DMS153 treated with DMSO at 0.1 percent for 48 hours (cell line): ENCODE data around the gene PITPNM3.
"Not testable (repeated sequence)": the region's sequence is repeated elsewhere in the genome, so short reads cannot be mapped to it uniquely, and the experiment has no call there.

Experiments used
- DNase-seq: peaks from one replicate; lab custom pipeline; 2025; ENCODE audit not compliant: unreplicated experiment; lab: John Stamatoyannopoulos, UW

The PITPNM3 gene

DNA sequence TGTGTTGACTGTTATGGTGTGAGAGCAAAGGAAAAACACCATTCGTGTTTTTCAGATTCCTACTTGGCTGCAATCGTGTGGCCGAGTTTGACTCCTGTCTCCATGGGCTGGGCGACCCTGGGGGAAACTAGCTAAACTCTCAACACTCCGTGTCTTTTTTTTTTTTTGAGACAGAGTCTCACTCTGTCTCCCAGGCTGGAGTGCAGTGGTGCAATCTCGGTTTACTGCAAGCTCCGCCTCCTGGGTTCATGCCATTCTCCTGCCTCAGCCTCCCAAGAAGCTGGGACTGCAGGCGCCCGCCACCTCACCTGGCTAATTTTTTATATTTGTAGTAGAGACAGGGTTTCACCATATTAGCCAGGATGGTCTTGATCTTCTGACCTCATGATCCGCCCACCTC lies 73.6 kb downstream of the PITPNM3 start:
- DNase-seq = not testable (repeated sequence)

DNA sequence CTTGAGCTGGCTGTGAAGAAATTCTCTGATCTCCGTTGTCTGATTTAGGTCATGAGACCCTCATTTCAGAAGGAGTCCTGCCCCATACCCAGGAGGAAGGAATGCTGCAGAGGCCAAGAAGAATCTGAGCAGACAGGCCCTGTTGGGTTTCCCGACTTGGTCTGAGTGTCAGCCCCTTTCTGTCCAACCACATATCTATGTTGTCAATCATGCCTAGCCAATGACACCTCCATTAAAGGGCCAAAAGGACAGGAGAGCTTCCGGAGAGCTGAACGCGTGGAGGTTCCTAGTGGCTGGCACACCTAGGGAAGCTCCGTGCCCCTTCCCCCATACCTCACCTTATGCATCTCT lies 74.3 kb downstream of the PITPNM3 start:
- no peak for DNase-seq

DNA sequence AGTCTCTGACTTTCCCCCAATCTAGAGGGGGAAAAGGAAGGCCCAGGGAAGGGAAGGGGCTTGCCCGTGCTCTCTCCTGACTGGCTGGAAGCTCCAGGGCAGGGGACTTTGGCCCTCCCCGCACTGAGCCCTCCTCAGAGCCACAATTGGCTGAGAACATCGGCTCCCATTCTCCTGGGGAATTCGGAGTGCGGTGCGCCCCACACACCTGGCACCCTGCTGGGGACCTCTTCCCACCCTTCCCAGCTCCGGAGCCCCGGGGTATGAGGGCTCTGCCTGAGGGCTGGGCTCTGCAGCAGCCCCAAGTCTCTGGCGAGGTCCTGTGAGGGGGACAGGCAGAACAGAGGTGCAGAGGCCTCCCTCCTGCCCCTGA lies 76.1 kb downstream of the PITPNM3 start:
- DNase-seq = no peak

DNA sequence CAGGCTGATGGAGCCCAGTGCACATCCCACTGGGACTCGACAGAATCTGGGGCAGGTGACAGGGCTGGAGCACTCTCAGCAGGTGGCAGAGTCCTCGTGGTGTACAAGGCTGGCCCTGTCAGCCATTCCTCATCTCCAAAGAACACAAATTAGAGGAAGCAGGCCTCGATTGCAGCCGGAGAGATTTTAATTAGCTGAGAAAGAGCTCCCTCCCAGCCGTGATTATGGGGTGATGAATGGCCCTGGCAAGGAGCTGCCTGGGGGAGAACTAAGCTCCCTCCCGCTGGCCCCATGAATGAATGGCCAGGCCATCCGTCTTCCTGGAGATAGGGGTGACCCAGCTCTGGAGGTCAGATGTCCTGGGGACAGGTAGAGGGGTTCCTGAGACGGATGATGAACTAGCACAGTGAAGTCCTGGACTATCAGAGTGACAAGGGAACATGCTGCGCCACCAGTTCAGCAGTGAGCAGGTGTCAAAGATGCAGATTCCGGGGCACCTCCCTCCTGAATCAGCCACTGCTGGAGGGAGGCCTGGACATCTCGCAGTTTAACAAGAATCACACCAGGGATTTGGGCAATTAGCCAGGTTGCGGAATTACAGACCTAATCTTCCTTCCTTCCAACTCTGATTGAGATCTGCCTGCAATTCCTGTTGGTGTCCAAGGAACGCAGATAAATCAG lies 76.6 kb downstream of the PITPNM3 start:
- DNase-seq = no peak

DNA sequence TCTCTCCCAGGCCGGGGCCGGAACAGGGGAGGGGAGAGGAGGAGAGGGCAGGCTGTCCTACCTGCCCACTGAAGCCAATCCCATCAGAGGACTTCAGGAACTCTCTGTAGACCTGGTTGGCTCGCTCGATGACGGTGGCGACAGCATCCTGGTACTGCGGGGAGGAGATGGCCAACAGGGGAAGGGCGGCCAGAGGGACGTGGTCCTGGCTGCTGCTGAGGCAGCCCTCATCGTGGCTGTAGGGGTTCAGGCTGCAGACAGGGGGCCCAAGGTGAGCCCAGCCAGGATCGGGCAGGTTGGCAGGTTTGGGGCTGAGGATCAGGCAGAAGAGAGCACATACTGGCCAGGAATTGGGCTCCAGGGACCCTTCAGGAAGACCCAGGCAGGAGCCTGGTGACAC lies 77.9 kb downstream of the PITPNM3 start:
- no peak for DNase-seq

DNA sequence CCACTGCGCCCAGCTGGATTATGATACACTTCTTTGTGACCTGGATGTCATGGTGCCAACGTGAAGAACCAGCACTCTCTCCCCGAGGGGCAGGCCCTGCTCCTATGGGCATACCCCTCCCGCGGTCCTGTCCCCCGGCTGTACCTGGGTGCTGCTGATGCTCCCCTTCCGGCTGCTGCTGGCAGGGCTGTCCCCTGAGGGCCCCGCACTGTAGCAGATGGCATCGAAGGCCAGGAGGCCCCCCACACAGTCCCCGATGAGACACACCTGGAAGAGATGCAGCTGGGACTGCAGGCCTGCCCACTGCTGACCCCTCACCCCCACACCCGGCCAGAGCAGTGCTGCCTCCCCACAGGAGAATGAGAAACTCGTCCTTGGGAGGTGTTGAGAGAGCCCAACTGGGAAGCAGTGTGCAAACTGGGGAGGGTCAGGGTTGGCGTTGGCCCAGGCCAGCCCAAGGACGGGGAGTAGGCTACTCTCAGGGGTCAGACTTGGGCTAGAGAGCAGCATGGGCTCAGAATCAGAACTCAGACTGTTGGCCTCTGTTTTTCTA lies 78.4 kb downstream of the PITPNM3 start:
- no peak for DNase-seq

DNA sequence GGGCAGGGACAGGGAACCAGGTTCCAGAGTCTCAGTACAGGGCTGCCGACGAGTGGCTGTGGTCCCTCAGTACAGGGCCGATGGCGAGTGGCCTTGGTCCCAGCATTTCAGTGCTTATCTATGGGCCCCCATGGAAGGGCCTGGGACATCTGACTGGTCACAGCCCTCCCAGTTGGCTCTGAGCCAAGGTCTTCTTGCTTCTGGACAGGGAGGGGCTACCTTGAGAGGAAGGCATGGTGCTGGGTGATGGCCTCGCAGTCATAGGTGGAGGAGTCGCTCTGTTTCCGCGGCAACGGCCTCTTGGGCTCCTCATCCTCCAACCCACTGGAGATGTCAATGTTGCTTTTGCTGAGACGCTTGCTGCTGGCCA lies 79.6 kb downstream of the PITPNM3 start:
- DNase-seq = no peak

DNA sequence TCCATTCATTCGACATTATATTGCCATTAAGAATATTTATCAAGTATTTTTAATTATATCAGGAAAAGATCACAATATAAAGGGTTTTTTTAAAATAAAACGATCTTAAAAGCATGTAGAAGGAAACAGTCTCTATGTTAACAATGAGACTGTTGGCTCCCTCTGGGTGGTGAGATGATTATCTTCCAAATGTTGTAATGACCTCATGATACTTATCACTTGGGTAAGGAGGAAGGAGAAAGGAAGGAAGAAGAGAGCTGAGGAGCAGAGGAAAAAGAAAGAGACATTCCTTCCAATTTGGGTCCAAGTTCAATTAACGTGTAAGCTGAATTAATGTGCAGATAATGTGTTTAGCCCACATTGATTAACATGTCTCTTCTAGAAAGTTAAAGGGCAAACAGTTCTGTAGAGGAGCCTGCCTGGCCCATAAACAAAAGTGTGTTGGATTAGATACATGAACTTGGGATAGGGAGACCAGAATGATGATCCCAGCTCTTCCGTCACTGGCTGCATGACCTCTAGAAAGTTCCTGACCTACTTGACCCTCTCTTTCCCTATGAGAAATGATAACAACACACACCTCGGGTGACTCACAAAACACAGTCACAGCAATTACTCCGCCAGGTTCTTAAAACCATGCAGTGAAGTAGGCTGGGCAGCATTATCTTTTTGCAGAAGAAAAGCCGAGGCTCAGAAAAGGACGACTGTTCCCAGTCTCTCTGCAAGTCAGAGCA lies 80.1 kb downstream of the PITPNM3 start:
- no peak for DNase-seq

DNA sequence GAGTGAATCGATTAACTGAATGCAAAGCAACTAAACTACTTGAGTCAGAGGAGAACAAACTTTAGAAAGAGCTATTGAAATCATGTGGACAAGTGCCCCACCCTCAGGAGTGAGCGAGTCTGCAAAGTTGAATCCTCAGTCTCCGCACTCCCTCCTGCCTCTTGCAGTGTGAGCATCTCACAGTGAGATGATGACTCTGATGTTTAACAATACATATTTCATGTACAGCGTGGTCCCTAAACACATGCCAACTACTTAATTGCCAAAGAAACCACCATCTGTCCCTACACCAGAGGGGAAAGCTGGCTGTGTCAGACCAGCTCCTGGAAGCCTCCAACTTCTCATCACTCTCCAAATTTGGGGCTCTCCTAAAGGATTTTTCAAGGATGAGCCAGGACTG lies 80.9 kb downstream of the PITPNM3 start:
- no peak for DNase-seq

DNA sequence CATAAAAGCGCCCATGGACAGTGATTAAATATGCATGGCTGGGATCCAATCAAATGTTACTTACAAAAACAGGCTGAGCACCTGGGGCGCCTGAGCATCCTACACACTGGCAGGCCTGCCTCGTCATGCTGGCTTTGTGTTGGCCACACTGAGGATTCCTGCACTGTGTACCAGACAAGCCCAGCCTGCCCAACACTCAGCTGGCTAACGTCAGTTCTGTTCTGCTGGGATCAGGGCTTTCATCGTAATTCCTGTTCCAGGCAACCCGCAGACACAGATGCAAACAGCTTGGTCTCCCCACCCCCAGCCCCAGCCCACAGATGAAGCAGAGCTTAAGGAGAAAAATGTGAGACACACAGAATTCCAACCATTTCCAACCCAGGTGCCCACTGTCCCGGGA lies 81.4 kb downstream of the PITPNM3 start:
- DNase-seq = no peak

DNA sequence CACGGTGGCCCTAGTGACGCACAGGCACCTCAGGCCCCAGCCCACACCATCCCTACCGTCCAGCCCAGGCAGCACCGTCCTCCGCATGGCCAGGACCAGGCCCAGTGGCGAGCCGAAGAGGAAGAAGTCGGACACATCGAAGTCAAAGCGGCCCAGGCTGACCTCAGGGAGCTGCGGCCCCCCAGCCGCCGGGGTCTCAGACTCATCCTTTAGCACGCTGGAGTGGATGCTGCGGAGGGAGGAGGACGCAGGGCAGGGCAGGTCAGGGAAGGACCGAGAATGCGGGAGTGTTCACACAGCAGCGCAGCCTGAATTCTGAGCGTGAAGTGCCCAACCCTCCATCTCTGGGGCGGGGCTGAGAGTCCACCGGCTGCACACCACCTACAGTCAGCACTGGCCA lies 82.0 kb downstream of the PITPNM3 start:
- DNase-seq = no peak

DNA sequence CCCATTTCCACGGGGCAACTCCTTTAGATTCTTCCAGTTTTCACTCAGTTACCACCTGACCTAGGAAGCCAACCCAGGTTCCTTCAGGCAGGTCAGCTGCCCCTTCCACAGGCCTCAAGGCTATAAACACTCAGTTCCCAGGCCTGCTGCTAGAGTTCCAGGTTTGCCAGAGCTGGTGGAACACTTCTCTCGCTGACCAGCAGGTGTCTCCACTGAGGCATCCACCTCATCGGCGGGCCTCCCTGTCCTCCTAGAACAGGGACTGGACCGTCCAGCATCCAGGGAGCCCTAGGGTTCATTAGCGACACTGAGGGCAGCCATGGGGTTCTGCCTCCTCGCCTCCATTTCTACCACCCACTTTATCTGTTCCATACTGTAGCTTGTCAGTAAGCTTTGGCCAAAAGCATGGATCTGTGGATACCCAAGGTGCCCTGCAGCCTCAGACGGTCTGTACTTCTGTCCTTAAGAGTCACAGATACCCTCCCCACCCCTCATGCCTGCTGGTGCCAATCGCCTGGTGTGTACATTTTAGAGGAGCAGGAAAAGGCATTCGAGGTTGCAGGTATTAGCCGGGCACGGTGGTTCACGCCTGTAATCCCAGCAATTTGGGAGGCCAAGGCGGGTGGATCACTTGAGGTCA lies 83.1 kb downstream of the PITPNM3 start:
- DNase-seq = peak; percentile 24

DNA sequence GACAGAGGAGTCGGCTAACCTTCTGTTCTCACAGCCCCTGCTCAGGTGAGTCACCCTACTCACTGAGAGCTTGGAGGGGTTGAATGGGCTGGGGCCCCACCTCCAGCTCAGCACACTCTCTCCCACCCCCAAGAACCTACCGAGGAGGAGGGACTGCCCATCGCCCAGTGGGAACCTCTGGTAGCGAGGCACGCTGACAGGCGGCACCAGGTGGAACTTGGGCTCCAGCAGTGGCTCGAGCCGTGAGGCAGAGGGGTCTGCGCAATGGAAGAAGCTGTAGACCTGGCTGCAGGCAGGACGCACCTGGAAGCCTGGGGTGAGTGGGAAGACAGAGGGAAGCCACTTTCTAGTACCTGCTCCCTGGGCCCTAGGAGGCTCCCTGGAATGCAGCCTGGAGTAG lies 83.8 kb downstream of the PITPNM3 start:
- DNase-seq = no peak

DNA sequence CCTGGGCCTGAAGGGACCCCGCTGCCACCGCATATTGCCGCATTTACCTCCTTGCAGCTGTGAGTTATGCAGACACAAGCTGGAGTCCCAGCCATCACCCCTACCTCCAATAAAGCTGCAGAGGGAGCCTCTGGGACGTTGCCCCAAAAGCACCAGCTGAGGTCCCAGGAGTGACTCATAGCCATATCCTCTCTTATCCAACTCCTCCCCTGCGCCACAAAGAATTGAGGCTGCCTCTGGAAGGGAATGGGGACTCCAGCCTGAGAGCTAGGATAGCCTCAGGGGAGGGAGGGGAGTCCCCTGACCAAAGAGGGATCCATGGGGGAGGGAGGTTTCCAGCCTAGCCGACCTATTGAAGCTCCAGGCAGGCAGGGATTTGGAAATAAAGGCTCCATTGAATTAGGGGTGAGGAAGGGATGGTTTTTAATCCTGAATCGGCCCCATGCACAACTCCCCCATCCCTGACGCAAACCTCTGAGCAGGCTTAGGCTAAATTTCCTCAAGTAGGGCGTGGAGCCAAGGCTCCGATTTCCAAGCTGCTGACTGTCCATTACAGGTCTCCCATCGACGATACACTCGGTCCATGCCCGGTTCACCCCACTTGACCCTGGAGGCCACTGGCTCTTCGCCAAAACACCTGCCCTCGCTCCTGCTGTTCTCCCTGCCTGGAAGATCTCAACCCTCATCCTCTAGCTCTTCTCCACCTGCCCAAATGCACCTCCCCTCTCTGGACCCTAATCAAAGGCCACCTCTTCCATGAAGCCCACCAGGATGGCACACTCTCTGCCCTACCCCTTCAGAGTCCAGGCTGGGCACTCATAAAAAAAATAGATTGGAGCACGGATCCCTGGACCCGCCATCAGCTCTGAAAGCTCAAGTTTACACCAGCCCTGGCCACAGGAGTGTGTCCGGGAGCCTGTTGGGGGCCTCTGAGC lies 84.6 kb downstream of the PITPNM3 start:
- no peak for DNase-seq

DNA sequence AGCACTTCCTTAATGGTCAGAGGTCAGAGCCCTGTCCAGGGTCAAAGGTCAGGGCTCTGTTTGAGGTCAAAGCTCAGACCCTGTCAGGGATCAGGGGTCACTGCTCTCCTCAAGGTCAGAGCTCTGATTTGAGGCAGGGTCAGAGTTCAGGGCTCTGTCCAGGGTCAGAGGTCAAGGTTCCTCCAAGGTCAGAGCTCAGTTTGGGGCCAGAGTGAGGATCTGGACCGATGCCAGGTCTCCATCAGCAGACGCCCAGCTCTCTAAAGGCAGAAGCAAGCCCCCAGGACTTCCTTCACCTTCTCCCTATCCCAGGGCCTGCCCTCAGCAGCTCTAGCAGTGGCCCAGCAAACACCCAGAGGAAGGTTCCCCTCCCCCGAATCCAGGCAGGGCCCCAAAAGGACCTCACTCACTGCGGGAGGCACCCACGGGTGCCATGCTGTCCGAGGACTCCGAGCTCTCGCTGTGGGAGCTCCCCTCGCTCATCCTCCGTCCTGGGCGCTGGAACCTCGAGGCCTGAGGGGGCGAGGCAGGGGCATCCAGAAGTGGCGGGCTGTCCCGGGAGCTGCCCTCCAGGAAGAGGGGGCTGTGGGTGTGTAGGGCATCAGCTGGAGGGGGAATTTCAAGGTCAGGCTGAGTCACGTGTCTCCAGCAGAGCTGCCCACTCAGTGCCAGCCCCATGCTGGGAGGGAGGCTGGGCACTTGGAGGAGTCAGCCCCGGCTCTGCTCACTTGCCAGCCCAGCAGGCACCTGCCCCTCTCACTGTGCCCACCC lies 85.4 kb downstream of the PITPNM3 start:
- no peak for DNase-seq

DNA sequence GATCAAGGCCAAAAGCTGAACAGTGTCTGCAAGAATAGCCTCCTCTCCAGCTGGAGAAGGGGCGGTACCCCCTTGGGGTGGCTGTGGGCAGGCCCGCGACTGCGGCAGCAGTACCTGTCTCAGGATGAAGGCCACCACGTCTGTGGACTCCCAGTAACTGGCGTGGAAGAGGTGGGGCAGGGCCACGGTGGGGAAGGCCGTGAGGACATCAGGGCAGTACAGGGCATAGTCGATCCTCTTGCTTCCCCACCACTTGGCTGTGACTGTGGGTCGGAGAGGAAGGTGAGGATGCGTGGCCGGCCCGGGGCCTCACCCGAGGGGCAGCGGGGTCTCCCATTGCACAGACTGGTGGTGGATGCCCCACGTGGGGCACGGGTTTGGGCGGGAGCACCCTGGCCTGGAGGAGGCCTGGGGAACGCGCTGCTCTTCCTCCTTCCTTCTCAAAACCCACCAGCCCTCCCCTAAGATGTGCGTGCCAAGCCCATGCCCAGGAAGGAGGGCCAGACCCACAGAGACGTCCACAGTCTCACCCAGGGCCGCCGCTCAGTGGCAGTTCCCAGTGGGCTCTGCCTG lies 86.1 kb downstream of the PITPNM3 start:
- no peak for DNase-seq

DNA sequence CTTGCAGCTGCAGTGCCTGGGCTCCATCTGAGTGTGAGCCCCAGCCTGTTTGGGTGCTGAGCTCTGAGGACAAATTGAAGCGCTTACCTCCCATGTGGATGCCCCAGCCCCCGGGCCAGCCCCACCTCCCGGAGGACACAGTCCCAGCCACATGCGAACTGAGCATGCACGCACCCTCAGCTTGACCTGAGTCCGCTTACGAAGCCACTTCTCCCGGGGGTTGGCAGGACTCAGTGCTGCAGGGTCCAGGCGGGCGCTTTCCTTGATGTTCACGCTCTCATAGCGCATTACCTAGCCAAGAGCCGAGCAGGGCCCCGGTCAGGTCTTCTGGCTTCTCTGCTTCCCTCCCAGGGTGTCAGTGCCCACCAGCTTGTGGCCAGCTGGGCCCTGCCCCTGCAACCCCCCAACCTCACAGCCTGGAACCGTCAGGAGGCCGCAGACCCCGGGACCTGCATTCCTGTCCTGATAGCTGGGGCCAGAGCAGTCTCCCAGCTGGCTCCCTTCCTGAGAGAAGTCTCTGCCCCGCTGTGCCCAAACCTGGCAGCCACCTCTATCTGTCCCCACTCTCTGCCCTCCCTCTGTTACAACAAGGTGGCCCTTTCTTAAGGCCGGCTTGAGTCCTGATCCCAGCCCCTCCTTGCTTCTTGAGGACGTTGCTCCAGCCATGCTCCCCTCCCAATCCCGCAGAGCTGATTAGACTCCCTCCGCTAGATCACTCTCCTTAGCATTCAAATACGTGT lies 88.1 kb downstream of the PITPNM3 start:
- no peak for DNase-seq

DNA sequence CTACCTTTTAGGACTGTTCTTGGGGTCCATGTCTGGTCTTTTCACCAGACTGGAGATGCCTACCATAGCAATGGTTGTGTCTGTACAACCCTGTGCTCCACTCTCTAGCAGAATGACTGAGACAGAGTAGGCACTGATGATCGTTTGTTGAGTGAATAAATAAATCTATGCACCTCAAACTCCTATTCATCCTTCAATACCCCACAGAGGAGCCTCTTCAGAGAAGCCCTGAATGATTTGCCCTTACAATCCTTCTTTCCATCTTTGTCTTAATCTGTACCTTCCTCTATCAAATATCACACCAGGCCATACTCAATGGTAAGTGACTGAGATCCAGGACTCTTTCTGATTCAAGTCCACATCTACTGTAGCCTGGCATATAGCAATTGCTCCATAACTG lies 88.8 kb downstream of the PITPNM3 start:
- DNase-seq = no peak

DNA sequence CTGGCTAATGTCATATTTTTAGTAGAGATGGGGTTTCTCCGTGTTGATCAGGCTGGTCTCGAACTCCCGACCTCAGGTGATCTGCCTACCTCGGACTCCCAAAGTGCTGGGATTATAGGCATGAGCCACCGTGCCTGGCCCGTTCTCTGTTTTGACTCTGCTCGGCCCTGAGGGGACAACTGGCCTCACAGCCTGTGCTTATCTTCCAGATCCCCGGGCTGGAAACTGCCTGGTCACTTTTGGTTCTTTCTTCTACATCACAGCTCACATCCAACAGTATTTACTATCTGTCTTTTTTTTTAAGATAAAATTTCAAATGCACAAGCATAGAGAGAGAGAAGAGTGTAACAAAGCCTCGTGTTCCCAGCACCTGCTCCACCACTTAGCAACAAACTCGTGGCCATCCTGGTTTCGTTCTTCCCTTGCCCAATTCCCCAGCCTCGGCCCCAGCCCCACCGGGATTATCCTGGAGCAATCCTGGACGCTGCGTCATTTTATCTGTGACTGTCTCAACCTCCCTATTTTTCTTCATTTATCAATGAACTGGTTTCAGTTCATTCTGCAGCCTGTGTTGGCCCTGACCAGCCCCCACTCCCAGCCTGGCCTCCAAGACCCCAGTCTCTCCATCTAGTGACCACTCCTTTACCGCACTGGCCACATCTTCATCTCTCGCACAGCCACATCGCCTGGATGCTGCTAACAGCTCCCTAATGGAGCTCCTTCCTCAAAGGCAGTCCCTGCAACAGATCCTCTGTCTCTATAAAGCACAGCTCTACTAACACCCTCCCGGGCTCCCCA lies 91.0 kb downstream of the PITPNM3 start:
- DNase-seq = no peak
